Endothelial cell of hepatic sinusoid (primary cell): Measurements from ENCODE around the gene SH2D6.
"Not testable (repeated sequence)": the region's sequence is repeated elsewhere in the genome, so short reads cannot be mapped to it uniquely, and the experiment has no call there.

Experiments
- in situ Hi-C: cut with HindIII; loops from 2 replicates; pipeline ENCODE4 v1.10.0; 2017; ENCODE audit warnings: low sequenced_read_pairs

SH2D6 gene

DNA sequence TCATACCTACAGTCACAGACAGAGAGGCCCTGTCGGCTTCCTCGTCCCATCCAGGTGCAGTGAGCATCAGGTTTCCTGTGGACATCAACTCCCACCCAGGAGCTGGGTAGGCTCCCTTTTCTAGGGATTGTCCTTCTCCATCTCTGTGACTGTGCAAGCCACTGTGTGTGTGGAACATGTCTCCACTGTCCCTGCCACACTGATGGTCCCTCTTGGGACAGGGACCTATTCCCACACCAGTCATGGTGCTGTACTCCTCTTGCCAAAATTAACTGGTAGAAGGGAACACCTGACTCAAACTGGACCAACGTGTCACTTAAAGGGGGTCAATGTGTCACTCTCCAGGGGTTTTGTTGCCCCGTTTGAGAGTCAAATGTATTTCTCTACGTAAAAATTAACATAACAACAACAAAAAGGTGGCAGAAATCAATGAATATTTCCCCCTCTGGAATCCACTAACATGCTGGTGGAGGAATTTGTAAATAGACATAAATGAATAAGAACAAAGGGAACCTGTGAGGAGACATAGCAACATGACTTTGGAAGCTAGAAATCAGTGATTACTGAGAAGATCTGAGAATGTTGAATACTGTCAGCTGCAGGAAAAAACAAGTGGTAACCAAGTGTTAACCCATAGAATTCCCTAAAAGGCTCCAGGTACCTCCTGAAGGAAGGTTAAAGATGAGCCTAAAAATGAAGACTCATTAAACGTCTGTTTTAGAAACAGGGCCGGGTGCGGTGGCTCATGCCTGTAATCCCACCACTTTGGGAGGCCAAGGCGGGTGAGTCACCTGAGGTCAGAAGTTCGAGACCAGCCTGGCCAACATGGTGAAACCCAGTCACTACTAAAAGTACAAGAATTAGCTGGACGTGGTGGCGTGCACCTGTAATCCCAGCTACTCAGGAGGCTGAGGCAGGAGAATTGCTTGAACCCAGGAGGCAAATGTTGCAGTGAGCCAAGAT is 40.4 kb downstream of the SH2D6 start:
- in situ Hi-C loops = loop anchor here (5.0 kb wide), 1 partner anchor 78 kb away; the partner anchor contains the start of gene MAT2A

DNA sequence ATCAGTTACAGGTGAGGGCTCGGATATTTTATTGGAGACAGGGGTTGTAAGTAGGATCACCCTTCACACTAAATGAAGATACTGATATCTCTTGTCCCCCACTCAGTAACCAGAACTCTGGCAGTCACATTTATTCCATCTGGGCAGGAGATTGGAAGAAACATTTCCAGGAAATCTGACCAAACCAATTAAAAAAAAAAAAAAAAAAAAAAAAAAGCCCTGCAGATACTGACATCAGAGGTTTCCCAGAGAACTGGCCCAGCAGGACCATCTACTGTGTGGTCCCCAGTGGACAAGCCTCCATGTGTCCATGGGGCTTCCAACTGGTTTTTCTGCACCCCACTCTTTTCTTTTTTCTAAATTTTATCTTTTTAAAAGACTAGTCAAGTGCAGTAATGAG is 41.3 kb downstream of the SH2D6 start:
- in situ Hi-C loops = loop anchor here (5.0 kb wide), 1 partner anchor 78 kb away; the partner anchor contains the start of gene MAT2A

DNA sequence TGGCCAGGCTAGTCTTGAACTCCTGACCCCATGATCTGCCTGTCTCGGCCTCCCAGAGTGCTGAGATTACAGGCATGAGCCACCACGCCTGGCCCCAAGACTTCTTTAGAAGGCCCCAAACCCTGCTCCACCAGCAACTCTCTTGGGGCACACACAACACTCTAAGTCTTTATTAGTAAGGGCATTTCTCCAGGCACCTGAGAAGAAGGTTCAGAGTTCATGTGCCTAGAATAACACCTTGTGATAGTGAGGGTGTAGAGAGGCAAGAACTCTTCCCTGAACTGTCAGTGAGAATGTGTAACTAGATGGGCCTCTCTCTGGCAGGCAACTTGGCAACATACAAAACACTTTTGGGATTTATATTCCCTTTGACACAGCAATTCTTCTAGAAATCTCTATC is 43.8 kb downstream of the SH2D6 start:
- in situ Hi-C loops = no loop called here

DNA sequence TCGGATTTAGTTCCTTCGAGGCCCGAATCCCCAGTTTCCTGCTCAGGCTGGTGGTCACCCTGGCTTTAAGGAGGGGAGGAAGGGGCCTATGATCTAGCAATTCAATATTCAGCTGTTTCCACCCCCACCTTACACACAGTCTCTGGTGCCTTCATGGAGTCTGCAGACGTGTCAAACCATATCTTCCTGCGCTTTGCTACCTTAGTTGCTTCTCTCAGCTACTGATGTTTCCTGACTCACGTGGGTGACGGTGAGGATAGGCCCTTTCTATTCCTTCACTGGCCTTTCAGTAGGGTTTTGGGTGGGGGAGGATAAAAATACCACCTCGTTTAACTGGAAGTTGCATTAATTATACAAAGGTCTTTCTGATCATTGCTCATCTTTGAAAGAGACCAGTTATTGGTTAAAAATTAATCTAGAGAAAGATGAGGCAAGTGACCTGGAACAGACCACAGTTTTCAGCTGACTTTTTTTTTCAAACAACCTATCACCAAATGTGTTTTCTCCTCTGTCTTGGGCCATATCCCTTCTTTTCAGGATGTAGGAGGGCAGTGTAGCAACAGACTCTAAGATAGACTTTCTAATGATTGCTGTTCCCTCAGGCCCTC is 49.7 kb downstream of the SH2D6 start:
- in situ Hi-C loops = no loop called here

DNA sequence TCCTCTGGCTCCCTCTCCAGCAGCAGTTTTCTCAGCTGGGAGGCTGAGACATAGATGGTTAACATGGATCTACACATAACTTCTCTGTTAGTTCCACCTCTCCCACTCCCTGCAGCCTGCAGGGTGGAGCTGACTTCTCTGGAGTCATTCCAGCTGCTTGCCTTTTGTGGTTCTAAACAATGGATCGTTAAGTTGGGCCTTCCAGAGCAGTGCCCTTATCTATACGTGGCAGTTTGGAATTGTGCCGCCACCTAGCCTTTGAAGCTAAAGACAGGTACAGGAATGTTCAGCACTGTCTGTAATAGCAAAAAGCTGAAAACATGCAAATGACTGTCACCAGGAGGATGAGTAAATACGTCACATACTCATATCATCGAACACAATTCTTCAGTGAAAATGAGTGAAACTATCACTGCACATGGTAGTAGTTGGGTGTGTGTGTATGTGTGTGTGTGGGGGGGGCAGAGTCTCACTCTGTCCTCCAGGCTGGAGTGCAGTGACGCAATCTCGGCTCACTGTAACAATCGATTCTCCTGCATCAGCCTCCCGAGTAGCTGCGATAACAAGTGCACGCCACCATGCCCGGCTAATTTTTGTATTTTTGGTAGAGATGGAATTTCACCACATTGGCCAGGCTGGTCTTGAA is 50.3 kb downstream of the SH2D6 start:
- in situ Hi-C loops = no loop called here

DNA sequence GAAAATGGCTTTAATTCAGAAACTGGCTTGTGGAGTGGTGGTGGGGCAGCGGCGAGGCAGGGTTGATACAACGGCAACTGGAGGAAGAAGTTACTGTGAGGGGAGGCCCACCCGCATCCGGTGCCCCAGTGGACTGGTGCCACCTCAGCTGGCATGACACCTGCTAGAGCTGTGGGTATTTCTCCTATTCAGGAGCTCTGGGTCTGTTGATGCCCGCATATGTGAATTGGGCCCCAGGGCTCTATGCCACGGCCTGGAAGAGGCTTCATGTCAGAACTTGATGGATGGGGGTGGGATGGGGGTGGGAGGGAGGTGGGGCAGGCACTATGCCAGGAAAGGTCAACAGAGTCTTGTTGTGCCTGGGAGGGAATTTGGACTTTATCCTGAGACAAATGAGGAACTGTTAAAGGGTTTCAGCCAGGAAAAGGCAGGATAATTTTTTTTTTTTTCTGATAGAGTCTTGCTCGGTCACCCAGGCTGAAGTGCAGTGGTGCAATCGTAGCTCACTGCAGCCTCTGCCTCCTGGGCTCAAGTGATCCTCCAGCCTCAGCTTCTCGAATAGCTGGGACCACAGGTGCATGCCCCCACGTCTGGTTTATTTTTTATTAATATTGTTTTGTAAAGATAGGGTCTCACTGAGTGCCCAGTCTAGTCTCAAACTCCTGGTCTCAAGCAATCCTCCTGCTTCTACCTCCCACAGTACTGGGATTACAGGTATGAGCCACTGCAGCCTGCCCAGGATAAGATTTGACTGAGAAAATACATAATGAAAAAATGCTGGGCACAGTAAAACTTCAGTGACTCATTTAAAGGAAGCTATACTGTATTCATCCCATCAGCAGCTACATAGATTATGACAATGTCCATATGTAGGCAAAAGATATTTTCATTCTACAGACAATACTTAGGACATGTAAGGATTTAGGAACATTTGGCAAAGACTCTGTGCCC is 52.6 kb downstream of the SH2D6 start:
- in situ Hi-C loops = no loop called here

DNA sequence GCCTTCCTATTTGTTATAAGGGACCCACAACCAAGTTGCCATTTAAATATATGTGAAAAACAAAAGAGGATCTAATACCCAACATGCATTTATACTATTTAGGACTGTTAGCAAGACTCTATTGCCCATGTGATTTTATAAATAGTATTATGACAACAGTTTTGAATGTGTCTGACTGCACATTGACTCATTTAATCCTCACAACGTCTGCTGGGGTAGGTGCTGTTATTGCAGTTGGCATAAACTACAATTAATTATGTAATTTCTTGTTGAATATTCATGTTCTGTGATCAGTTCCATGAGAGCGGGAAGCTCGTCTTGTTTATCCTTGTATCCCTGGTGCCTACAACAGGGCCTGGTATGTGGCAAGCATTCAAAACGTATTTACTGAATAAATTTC is 53.7 kb downstream of the SH2D6 start:
- in situ Hi-C loops = no loop called here

DNA sequence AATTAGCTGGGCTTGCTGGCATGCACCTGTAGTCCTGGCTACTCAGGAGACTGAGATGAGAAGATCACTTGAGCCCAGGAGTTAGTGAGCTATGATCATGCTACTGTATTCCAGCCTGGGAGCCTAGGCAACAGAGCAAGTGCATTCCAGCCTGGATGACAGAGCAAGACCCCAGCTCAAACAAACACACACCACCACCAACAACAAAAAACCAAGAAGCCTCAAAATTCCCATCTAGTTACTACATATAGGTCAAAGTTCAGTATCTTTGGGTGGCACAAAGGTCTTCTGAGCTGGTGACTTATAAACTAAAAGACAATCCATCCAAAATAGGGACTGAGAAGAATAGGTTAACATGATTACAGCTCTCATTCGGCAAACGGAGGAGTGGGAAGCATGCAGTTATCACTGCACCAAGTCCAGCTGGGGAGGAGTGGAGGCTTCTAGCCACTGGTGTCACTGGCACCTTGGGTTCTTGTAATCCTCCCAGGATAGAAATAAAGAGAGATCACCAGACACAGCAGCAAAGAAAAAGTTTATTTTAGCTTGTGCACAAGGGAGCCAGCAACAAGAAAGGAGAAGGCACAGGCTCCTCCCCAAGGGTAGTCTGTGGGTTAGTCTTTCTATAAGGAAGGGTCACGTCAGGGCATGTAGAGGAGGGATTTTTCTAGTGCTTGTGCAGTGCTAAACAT is 57.4 kb downstream of the SH2D6 start:
- in situ Hi-C loops = no loop called here

DNA sequence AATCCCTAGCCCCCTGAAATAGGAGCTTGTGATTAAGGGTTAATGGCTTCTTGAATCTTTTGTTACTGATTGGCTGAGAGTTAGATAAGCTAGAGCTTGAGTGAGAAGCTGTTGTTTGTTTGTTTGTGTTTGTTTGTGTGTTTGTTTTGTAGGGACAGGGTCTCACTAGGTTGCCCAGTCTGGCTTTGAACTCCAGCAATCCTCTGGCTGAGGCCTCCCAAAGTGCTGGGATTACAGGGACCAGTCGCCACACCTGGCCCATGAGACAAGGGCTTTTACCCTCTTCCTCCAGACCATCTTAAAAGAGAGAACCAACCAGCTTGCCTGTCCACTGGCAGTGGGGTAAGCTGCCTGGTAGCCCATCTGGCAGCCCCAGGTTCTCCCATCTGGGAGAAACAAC is 58.1 kb downstream of the SH2D6 start:
- in situ Hi-C loops = no loop called here

DNA sequence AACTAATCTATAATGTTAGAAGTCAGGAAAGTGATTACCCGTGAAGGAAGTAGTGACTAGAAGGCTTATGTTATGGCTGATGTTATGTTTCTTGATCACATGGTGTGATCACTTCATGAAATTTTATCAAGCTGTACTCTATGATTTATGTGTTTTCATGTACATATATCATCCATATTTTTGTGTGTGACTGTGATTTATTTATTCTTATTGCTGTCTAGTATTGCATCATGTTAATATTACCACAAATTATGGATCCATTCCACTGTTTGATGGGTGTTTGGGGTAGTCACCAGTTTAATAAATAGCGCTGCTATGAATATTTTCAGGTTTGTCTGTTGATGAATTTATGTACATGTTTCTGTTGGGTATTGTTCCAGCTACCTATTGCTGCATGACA is 59.4 kb downstream of the SH2D6 start:
- in situ Hi-C loops = no loop called here

DNA sequence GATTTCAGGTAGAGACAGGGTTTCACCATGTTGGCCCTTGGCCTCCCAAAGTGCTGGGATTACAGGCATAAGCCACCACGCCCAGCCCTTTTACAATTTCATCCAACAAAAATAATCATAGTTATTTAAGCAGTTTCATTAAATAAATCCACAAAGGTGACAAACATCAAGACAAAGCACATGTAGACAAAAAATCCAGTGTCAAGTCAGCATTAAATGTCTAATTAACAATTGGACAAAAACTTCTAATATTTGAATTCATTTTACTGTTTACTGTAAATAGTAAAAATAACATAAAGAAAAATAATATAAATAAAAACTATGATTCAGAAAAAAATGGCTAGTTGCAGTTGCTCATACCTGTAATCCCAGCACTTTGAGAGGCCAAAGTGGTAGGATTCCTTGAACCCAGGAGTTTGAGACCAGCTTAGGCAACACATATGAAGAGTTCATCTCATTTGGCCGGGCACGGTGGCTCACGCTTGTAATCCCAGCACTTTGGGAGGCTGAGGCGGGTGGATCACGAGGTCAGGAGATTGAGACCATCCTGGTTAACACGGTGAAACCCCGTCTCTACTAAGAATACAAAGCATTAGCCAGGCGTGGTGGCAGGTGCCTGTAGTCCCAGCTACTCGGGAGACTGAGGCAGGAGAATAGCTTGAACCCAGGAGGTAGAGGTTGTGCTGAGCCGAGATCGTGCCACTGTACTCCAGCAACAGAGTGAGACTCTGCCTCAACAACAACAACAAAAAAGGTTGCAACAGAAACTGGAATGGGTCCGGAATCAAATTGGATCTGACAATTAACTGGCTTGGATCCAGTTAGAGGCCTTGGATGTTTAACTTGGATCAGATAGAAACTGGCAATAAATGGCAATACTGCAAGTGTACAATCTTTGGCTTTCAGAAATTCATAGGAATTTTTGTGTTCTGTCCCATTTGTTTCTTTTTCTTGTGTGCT is 63.6 kb downstream of the SH2D6 start:
- in situ Hi-C loops = no loop called here

DNA sequence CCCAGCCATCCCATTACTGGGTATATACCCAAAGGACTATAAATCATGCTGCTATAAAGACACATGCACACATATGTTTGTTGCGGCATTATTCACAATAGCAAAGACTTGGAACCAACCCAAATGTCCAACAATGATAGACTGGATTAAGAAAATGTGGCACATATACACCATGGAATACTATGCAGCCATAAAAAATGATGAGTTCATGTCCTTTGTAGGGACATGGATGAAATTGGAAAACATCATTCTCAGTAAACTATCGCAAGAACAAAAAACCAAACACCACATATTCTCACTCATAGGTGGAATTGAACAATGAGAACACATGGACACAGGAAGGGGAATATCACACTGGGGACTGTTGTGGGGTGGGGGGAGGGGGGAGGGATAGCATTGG is 66.1 kb downstream of the SH2D6 start:
- in situ Hi-C loops = not testable (repeated sequence)

DNA sequence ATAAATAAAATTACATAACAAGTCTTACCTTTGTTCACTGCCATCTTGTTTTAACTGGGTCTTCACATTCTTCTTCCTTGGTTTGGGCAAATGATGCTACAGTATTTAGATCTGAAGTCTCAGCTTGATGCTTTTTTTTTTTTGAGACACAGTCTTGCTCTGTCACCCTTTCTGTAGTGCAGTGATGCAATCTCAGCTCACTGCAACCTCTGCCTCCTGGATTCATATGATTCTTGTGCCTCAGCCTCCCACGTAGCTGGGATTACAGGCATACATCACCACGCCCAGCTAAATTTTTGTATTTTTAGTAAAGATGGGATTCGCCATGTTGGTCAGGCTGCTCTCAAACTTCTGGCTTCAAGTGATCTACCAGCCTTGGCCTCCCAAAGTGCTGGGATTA is 67.3 kb downstream of the SH2D6 start:
- in situ Hi-C loops = no loop called here
